HFFc6 (cell line): ENCODE measurements around the gene CEP162. TPM values are rescaled to one million over a fixed set of nuclear protein-coding genes. Genes with fewer than 3 reads are reported as not detected.

Source experiments
- DNase-seq: peaks from one replicate; pipeline ENCODE4 v3.0.0-alpha.2; 2018
- H3K27ac Mint-ChIP-seq: 2 replicates; pipeline ENCODE4 v1.8.0; 2020; ENCODE audit warnings: mild to moderate bottlenecking, mixed read lengths
- H3K27me3 Mint-ChIP-seq: 2 replicates; pipeline ENCODE4 v1.8.0; 2021; ENCODE audit warnings: mild to moderate bottlenecking, moderate library complexity, mixed read lengths; ENCODE audit not compliant: insufficient read depth
- H3K36me3 Mint-ChIP-seq: 2 replicates; pipeline ENCODE4 v1.8.0; 2021; ENCODE audit warnings: low read depth, mixed read lengths
- H3K4me1 Mint-ChIP-seq: 2 replicates; pipeline ENCODE4 v1.8.0; 2020; ENCODE audit warnings: low read depth, mixed read lengths
- H3K4me3 Mint-ChIP-seq: 2 replicates; pipeline ENCODE4 v1.8.0; 2020; ENCODE audit warnings: mild to moderate bottlenecking, moderate library complexity, mixed read lengths
- H3K9me3 Mint-ChIP-seq: 2 replicates; pipeline ENCODE4 v1.8.0; 2020; ENCODE audit warnings: mild to moderate bottlenecking, mixed read lengths
- CTCF ChIP-seq: fragments of 200-600 bp; sonication (generic); IDR thresholded peaks from 2 replicates; pipeline ENCODE4 v1.5.0; 2021; ENCODE audit warnings: antibody characterized with exemption, mild to moderate bottlenecking
- total RNA-seq, 6 experiments: library from RNA; stranded (reverse); fragmentation: NEBNext Ultra II Directional; extraction: Animal tissue kit (Norgen Biotek cat#: 25700); gene quantifications; 2 replicates in 1 of 6; 3 replicates in 5 of 6; pipeline ENCODE4 v1.2.3, GENCODE V29; 2021

Gene CEP162
- total RNA-seq, 6 experiments from 2014 or later, result 2.1 to 3.7 (median 3.1) TPM

DNA sequence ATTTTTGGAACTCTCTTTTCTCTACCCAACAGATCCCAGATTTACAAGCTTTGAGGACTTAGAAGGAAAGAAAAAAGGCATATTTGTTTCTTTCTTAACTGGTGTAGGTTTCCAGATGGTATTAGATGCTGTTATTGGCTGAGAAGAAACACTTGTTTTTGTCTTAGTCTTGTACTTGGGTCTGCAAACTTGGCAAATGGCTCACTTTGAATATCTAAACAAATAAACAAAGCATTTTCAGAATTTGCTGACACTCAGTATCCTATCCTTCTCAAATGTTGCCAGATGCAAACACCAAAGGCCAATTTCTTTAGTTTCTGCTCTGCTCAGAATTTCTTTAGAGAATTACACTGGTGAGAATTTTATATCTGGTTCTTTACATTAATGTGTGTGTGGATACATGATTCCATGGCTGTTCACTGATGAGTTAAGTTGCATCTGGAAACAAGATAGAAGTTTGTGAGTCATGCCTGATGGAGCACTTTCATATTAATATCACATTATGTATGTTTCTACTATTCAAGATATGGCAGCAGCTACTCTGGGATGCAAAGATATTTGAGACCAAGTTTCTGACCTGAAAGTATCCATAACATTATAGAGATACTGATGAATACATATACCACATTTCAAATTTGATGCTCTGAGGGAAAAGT, 43.7 kb upstream of the CEP162 start:
- Mint-ChIP-seq H3K4me3 (no peak overlapping the region), H3K27me3 (peaks cover 1% of the 10 kb centered on the region; the same call in 1 of the 2 replicates), H3K36me3 (no peaks in the 10 kb centered on the region), H3K4me1 (peaks cover 4% of the 10 kb centered on the region; the same call in 1 of the 2 replicates), H3K27ac (no peak overlapping the region), H3K9me3 (no peaks in the 10 kb centered on the region)
- TF ChIP-seq CTCF, result no peak
- DNase-seq, result no peak

DNA sequence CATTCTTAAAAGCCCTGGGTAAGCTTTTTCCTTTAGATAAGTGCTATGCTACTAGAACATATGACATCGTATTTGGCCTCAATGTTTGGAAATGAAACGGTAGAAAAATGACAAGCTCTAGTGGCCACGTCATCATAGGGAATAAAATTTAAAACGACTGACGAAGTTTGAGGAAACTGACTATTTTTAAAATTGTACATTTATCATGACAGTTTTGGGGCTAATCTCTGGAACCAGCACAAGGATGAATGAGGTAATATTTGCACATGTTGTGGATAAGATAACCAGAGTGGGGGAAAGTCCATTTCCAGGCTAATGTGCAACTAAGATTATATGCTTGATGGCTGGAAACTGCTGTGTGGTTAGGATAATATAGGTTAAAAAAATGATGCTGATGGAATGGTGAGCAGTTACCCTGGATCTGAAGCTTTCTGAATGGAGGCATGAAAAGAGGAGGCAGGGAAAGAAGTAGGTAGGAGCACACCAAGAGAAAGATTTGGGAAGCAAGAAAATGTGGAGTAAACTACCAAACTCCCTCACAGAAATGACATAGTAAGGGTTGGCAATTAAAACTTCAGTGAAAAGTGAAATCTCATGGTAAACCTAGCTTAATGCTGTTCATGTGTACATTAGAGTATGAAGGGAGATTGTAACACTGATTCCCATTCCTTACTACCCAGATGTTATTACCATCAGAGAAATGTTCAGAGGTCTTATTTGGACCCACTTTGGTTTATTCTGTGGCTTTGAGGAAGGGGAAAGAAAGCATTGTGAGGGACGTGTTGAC, 42.7 kb upstream of the CEP162 start:
- no peak for TF ChIP-seq CTCF
- H3K27me3 Mint-ChIP-seq, result peaks cover 1% of the 10 kb centered on the region; the same call in 1 of the 2 replicates
- no peak overlapping the region for H3K4me3 Mint-ChIP-seq
- DNase-seq, result no peak
- no peaks in the 10 kb centered on the region for H3K9me3 Mint-ChIP-seq
- no peak overlapping the region for H3K27ac Mint-ChIP-seq
- peaks cover 3% of the 10 kb centered on the region; the same call in 1 of the 2 replicates for H3K4me1 Mint-ChIP-seq
- no peaks in the 10 kb centered on the region for H3K36me3 Mint-ChIP-seq

GRCh38 chr6:84268781-84269180, 41.3 kb upstream of the CEP162 start:
- Mint-ChIP-seq H3K4me3 (no peak overlapping the region), H3K27me3 (peaks cover 1% of the 10 kb centered on the region; the same call in 1 of the 2 replicates), H3K4me1 (no peaks in the 10 kb centered on the region), H3K36me3 (no peaks in the 10 kb centered on the region), H3K27ac (no peak overlapping the region), H3K9me3 (no peaks in the 10 kb centered on the region)
- DNase-seq, result no peak
- no peak for TF ChIP-seq CTCF

GRCh38 chr6:84263557-84263956, 36.1 kb upstream of the CEP162 start:
- Mint-ChIP-seq H3K4me1 (no peaks in the 10 kb centered on the region; the same call in 1 of the 2 replicates), H3K27me3 (peaks cover 5% of the 10 kb centered on the region; the same call in 1 of the 2 replicates), H3K27ac (no peak overlapping the region), H3K36me3 (no peaks in the 10 kb centered on the region), H3K9me3 (no peaks in the 10 kb centered on the region), H3K4me3 (no peak overlapping the region)
- no peak for TF ChIP-seq CTCF
- no peak for DNase-seq

DNA sequence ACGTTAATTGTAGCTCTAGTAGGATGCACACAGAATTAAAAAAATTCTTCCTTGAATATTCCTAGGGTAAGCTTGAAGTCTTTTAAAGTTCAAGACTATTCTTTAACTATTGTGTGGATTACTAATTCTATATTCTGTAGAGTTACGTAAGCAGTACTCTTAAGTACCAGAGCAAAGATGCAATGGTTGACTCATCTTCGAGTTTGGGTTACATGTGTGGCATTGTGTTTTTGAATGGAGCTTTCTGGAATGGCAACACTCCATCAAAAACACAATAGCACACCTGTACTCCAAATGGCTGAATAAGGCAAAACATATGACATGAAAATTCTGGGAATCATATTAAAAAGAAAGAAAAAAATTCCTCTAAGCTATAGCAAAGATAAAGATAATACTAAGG, 33.5 kb upstream of the CEP162 start:
- TF ChIP-seq CTCF, result no peak
- Mint-ChIP-seq H3K36me3 (no peaks in the 10 kb centered on the region), H3K27me3 (peaks cover 5% of the 10 kb centered on the region; the same call in 1 of the 2 replicates), H3K4me3 (no peak overlapping the region), H3K27ac (no peak overlapping the region), H3K9me3 (no peaks in the 10 kb centered on the region), H3K4me1 (no peaks in the 10 kb centered on the region; the same call in 1 of the 2 replicates)
- no peak for DNase-seq
